Hepatocyte (in vitro differentiated cells): Measurements from ENCODE around the gene MAP4. TPM values are rescaled to one million over a fixed set of nuclear protein-coding genes. Genes with fewer than 3 reads are reported as not detected.

Experiments used
- DNase-seq: peaks from one replicate; pipeline ENCODE4 v3.0.0-alpha.2; 2016; ENCODE audit warnings: low spot score
- H2AFZ ChIP-seq: fragments of 200-600 bp; sonication (generic); 2 replicates; pipeline ENCODE4 v1.6.0; 2016; ENCODE audit warnings: antibody characterized with exemption, mild to moderate bottlenecking
- H3K27ac ChIP-seq: fragments of 200-600 bp; sonication (generic); 2 replicates; pipeline ENCODE4 v1.5.1; 2016; ENCODE audit warnings: mild to moderate bottlenecking
- H3K27me3 ChIP-seq: fragments of 200-600 bp; sonication (generic); 2 replicates; pipeline ENCODE4 v1.6.1; 2016
- H3K36me3 ChIP-seq: fragments of 200-600 bp; sonication (generic); replicated peaks from 2 replicates; pipeline ENCODE4 v1.5.1; 2016; ENCODE audit warnings: low read depth; ENCODE audit not compliant: insufficient read depth
- H3K4me1 ChIP-seq: fragments of 200-600 bp; sonication (generic); 2 replicates; pipeline ENCODE4 v1.5.1; 2016; ENCODE audit warnings: mild to moderate bottlenecking, moderate library complexity; ENCODE audit not compliant: insufficient read depth
- H3K4me2 ChIP-seq: fragments of 200-600 bp; sonication (generic); 2 replicates; pipeline ENCODE4 v1.6.0; 2016
- H3K4me3 ChIP-seq: fragments of 200-600 bp; sonication (generic); 2 replicates; pipeline ENCODE4 v1.5.1; 2016; ENCODE audit warnings: mild to moderate bottlenecking
- H3K79me2 ChIP-seq: fragments of 200-600 bp; sonication (generic); 2 replicates; pipeline ENCODE4 v1.6.0; 2017; ENCODE audit warnings: mild to moderate bottlenecking
- H3K9me2 ChIP-seq: fragments of 200-600 bp; sonication (generic); replicated peaks from 2 replicates; pipeline ENCODE4 v1.6.0; 2017; ENCODE audit warnings: mild to moderate bottlenecking; ENCODE audit not compliant: insufficient read depth
- H3K9me3 ChIP-seq: fragments of 200-600 bp; sonication (generic); 2 replicates; pipeline ENCODE4 v1.5.1; 2016; ENCODE audit warnings: low read depth, mild to moderate bottlenecking
- H4K20me1 ChIP-seq: fragments of 200-600 bp; sonication (generic); 2 replicates; pipeline ENCODE4 v1.6.0; 2016; ENCODE audit warnings: mild to moderate bottlenecking; ENCODE audit not compliant: insufficient read depth, poor library complexity, severe bottlenecking
- CTCF ChIP-seq: fragments of 200-600 bp; sonication (generic); IDR thresholded peaks from 2 replicates; pipeline ENCODE4 v1.5.1; 2016; ENCODE audit warnings: antibody characterized with exemption, mild to moderate bottlenecking; ENCODE audit not compliant: poor library complexity
- EZH2 ChIP-seq: fragments of 200-600 bp; sonication (generic); IDR thresholded peaks from 2 replicates; pipeline ENCODE4 v1.6.1; 2016; ENCODE audit warnings: antibody characterized with exemption, mild to moderate bottlenecking, borderline replicate concordance
- EZH2phosphoT487 ChIP-seq: fragments of 200-600 bp; sonication (generic); IDR thresholded peaks from one replicate; pipeline ENCODE4 v1.6.1; 2018; ENCODE audit warnings: antibody characterized with exemption, mild to moderate bottlenecking, low read depth, moderate library complexity; ENCODE audit not compliant: unreplicated experiment, severe bottlenecking
- WGBS: methylation state at CpG from one replicate; pipeline ENCODE4 v1.1.6; 2016; ENCODE audit warnings: low lambda C conversion rate; ENCODE audit errors: missing lambda C conversion rate; 5-methylcytosine and 5-hydroxymethylcytosine counted together
- polyA plus RNA-seq: library from polyadenylated mRNA; unstranded; fragments of >200 nt; fragmentation: Nextera tagmentation; extraction: Ambion mirVana; gene quantifications from 2 replicates; pipeline ENCODE4 v1.2.1, GENCODE V29; 2016
- total RNA-seq: library from RNA; depleted of rRNA; stranded (reverse); fragments of >200 nt; gene quantifications from 2 replicates; pipeline ENCODE4 v1.2.3, GENCODE V29; 2014

MAP4 gene
- total and polyA plus RNA-seq, 2 experiments from 2014 or later: 85.5 to 91.3 TPM

DNA sequence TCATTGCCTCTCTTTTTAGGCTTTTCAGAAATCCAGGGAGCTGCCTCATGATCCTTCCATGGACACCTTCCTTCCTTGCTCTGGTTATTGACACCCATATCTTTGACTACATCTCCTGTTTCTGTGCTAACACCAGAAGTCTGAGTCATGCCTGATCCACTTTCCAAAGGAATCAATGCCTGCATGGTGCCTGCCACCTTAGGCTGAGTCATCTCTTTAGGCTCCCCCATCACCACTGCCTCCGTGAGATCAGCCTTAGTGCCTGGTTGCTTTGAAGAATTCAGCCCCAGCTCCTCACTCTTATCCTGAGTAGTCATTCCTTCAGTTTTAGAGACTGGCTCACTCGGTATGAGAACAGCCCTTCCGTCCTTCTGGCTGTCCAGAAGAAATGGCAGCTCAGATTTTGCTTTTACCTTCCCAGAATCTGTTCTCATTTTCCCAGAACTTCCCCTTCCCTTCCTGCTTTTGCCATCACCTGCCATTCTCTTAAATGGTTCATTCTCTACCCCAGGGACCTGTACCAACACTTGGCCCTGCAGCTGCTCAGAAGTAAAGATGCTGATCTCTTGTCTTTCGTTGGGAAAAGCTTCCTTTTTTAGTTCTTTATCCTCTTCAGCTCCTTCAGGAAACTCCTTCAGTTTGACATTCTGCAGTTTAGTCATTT is 105.3 kb downstream of the MAP4 start:
- H4K20me1 ChIP-seq: no peaks in the 10 kb centered on the region

GRCh38 chr3:47910233-47910632 is 106.0 kb downstream of the MAP4 start:
- Histone ChIP-seq H3K79me2 (no peaks in the 10 kb centered on the region), H3K4me3 (no peak overlapping the region), H3K4me2 (no peak overlapping the region), H3K27ac (no peak overlapping the region), H3K9me2 (no peaks in the 10 kb centered on the region), H3K36me3 (no peaks in the 10 kb centered on the region), H3K4me1 (no peaks in the 10 kb centered on the region), H3K9me3 (no peaks in the 10 kb centered on the region), H3K27me3 (no peaks in the 10 kb centered on the region), H2AFZ (no peak overlapping the region), H4K20me1 (no peaks in the 10 kb centered on the region)
- TF ChIP-seq EZH2 (no peak), CTCF (no peak), EZH2phosphoT487 (no peak)
- DNase-seq: no peak
- WGBS: 96% methylated on average over 1 of the region's 1 CpG

More for the DNA sequence above, 105.3 kb downstream of the MAP4 start:
- H3K79me2 ChIP-seq: no peaks in the 10 kb centered on the region
- TF ChIP-seq CTCF (no peak), EZH2phosphoT487 (no peak), EZH2 (no peak)
- H3K4me1 ChIP-seq: no peaks in the 10 kb centered on the region
- H3K27ac ChIP-seq: no peak overlapping the region
- H3K4me3 ChIP-seq: no peak overlapping the region
- H3K27me3 ChIP-seq: no peaks in the 10 kb centered on the region
- no peaks in the 10 kb centered on the region for H3K9me2 ChIP-seq
- no peak overlapping the region for H3K4me2 ChIP-seq
- no peaks in the 10 kb centered on the region for H3K9me3 ChIP-seq
- H3K36me3 ChIP-seq: no peaks in the 10 kb centered on the region
- DNase-seq: peak; percentile 29
- 73% methylated on average over 4 of the region's 4 CpGs for WGBS
- H2AFZ ChIP-seq: no peak overlapping the region

DNA sequence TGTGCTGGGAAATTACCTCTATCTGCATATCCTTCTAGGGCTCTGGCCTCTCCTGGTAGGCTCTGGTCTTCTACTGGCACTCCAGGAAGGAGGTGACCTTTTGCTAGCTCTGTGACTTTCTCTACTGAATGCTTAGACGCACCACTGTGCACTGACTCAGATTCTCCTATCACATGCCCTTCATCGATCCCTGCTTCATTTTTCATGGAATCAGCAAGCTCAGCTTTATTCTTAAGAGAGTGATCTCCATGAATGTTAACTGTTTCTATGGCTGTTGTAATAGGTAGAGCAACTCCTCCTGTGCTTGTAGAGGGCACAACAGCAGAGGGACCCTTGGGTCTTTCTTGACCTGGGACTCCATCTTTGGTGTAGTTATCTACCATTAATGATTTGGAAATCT is 106.6 kb downstream of the MAP4 start:
- H3K27me3 ChIP-seq: no peaks in the 10 kb centered on the region
- no peak overlapping the region for H3K27ac ChIP-seq
- WGBS: 97% methylated on average over 2 of the region's 2 CpGs
- H3K9me3 ChIP-seq: no peaks in the 10 kb centered on the region
- H3K4me3 ChIP-seq: no peak overlapping the region
- no peaks in the 10 kb centered on the region for H3K9me2 ChIP-seq
- H2AFZ ChIP-seq: no peak overlapping the region
- H3K4me2 ChIP-seq: no peak overlapping the region
- H3K4me1 ChIP-seq: no peaks in the 10 kb centered on the region
- no peaks in the 10 kb centered on the region for H3K79me2 ChIP-seq
- no peaks in the 10 kb centered on the region for H4K20me1 ChIP-seq
- no peak for DNase-seq
- TF ChIP-seq CTCF (no peak), EZH2phosphoT487 (no peak), EZH2 (no peak)
- no peaks in the 10 kb centered on the region for H3K36me3 ChIP-seq

DNA sequence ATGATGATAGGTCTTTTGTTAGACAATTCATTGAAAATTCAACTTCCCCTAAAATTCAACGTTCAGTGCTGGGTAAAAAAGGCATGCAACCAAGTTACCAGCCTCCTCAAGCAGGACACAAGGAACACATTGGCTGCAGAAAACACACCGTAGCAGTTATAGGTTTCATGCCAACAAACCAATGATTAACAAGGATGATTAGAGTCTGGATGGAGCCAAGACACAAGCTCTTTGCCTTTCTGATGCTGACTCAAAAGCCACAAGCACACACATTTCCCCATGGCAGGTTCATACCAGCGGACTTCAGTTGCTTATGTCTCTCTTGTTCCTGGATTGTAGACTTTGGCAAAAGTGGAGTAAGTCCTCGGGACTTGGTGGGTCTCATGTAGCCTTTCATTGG is 107.5 kb downstream of the MAP4 start:
- no peaks in the 10 kb centered on the region for H3K27me3 ChIP-seq
- no peak for DNase-seq

More for the DNA sequence above, 107.5 kb downstream of the MAP4 start:
- Histone ChIP-seq H3K4me3 (no peak overlapping the region), H3K4me2 (no peak overlapping the region), H3K9me2 (no peaks in the 10 kb centered on the region), H3K4me1 (no peaks in the 10 kb centered on the region), H2AFZ (no peak overlapping the region), H4K20me1 (no peaks in the 10 kb centered on the region), H3K27ac (no peak overlapping the region), H3K36me3 (no peaks in the 10 kb centered on the region), H3K79me2 (peaks cover 2% of the 10 kb centered on the region), H3K9me3 (no peaks in the 10 kb centered on the region)
- no peak for TF ChIP-seq EZH2
- TF ChIP-seq CTCF: no peak
- no peak for TF ChIP-seq EZH2phosphoT487
- 96% methylated on average over 4 of the region's 4 CpGs for WGBS
